A549 (cell line): ENCODE measurements around the gene MAD1L1.

Experiments used
- BHLHE40 ChIP-seq: IDR thresholded peaks from 2 replicates; pipeline ENCODE4 v1.6.1; 2012; ENCODE audit warnings: low read depth, low read length, inconsistent platforms
- CTCF ChIP-seq: fragments of >200 bp; sonication (Bioruptor Twin); formaldehyde crosslinking; IDR thresholded peaks from 3 replicates; pipeline ENCODE4 v1.5.1; 2016
- HDAC2 ChIP-seq: fragments of 200-600 bp; sonication (generic); IDR thresholded peaks from 2 replicates; pipeline ENCODE4 v1.6.1; 2016
- HEYL ChIP-seq: fragments of 250-450 bp; sonication (Bioruptor Pico); IDR thresholded peaks from 2 replicates; pipeline ENCODE4 v1.8.0; 2021; ENCODE audit warnings: mild to moderate bottlenecking, moderate library complexity
- MAX ChIP-seq: IDR thresholded peaks from 2 replicates; pipeline ENCODE4 v1.6.1; 2012
- POLR2A ChIP-seq: IDR thresholded peaks from 2 replicates; pipeline ENCODE4 v1.6.1; 2012; ENCODE audit warnings: mild to moderate bottlenecking, low read length
- REST ChIP-seq: fragments of 200-600 bp; sonication (generic); IDR thresholded peaks from 2 replicates; pipeline ENCODE4 v1.6.1; 2016; ENCODE audit warnings: antibody characterized with exemption, mild to moderate bottlenecking, moderate library complexity
- RFX5 ChIP-seq: fragments of 450-650 bp; IDR thresholded peaks from 2 replicates; pipeline ENCODE4 v1.7.1; 2014; ENCODE audit warnings: antibody characterized with exemption, mild to moderate bottlenecking, moderate library complexity

GRCh38 chr7:2116448-2116810, 116.3 kb downstream of the MAD1L1 start:
- TF ChIP-seq HDAC2 (no peak), REST (no peak), CTCF (no peak), BHLHE40 (no peak), MAX (no peak), HEYL (CRISPR knock-in tag) (no peak), RFX5 (no peak), POLR2A (no peak)
